ENCODE measurements around the gene MRPS11. TPM values are rescaled to one million over a fixed set of nuclear protein-coding genes. Genes with fewer than 3 reads are reported as not detected.

Gene MRPS11
- total RNA-seq, 2 donors from 2014 or later, result 35.7 to 36.4 TPM

- WGBS, result 85% methylated on average over 1 of the region's 1 CpG
- Histone ChIP-seq H3K4me1 (replicated peaks) (no peaks in the 10 kb centered on the region), H3K9me3 (no peaks in the 10 kb centered on the region), H3K27me3 (replicated peaks; ENCODE audit: insufficient read depth) (no peaks in the 10 kb centered on the region), H3K4me3 (no peak overlapping the region), H3K36me3 (no peaks in the 10 kb centered on the region), H3K27ac (no peak overlapping the region)
- TF ChIP-seq POLR2AphosphoS5 (IDR thresholded peaks at IDR 0.05) (no peak), POLR2A (IDR thresholded peaks at IDR 0.05) (no peak), CTCF (IDR thresholded peaks at IDR 0.05) (no peak)
- no peak for DNase-seq (ENCODE audit: low spot score)
- intact Hi-C loops (cut with DNase I), result loop anchor here (5.0 kb wide), 1 partner anchor 50 kb away; no protein-coding TSS in a partner anchor
Measured at GRCh38 chr15:88482263-88482662, 14.8 kb downstream of the MRPS11 start.

- TF ChIP-seq POLR2A (IDR thresholded peaks at IDR 0.05) (no peak), POLR2AphosphoS5 (IDR thresholded peaks at IDR 0.05) (no peak), CTCF (IDR thresholded peaks at IDR 0.05) (no peak)
- DNase-seq (ENCODE audit: low spot score), result no peak
- Histone ChIP-seq H3K4me3 (no peak overlapping the region), H3K36me3 (no peaks in the 10 kb centered on the region), H3K27ac (no peak overlapping the region), H3K4me1 (replicated peaks) (no peaks in the 10 kb centered on the region), H3K27me3 (replicated peaks; ENCODE audit: insufficient read depth) (no peaks in the 10 kb centered on the region), H3K9me3 (no peaks in the 10 kb centered on the region)
- 24% methylated on average over 10 of the region's 10 CpGs for WGBS
- intact Hi-C loops (cut with DNase I), result loop anchor here (5.0 kb wide), 1 partner anchor 47 kb away; no protein-coding TSS in a partner anchor
Measured at GRCh38 chr15:88484682-88485331, 17.3 kb downstream of the MRPS11 start.

- H3K27ac ChIP-seq, result no peak overlapping the region
- intact Hi-C loops (cut with DNase I), result no loop called here
- no peaks in the 10 kb centered on the region for H3K4me1 ChIP-seq (replicated peaks)
- no peaks in the 10 kb centered on the region for H3K27me3 ChIP-seq (replicated peaks; ENCODE audit: insufficient read depth)
- H3K36me3 ChIP-seq, result no peaks in the 10 kb centered on the region
- 88% methylated on average over 2 of the region's 2 CpGs for WGBS
- H3K4me3 ChIP-seq, result no peak overlapping the region
- DNase-seq (ENCODE audit: low spot score), result no peak
- TF ChIP-seq POLR2A (IDR thresholded peaks at IDR 0.05) (no peak), CTCF (IDR thresholded peaks at IDR 0.05) (no peak), POLR2AphosphoS5 (IDR thresholded peaks at IDR 0.05) (no peak)
- H3K9me3 ChIP-seq, result no peaks in the 10 kb centered on the region
Measured at GRCh38 chr15:88487178-88487795, 19.8 kb downstream of the MRPS11 start.

- H3K27ac ChIP-seq, result no peak overlapping the region
- H3K9me3 ChIP-seq, result no peaks in the 10 kb centered on the region
- no peak for DNase-seq (ENCODE audit: low spot score)
- H3K4me3 ChIP-seq, result no peak overlapping the region
- no peaks in the 10 kb centered on the region for H3K4me1 ChIP-seq (replicated peaks)
- 45% methylated on average over 11 of the region's 11 CpGs for WGBS
- H3K36me3 ChIP-seq, result no peaks in the 10 kb centered on the region
- no peaks in the 10 kb centered on the region for H3K27me3 ChIP-seq (replicated peaks; ENCODE audit: insufficient read depth)
- intact Hi-C loops (cut with DNase I), result no loop called here
- no peak for TF ChIP-seq POLR2A (IDR thresholded peaks at IDR 0.05)
- no peak for TF ChIP-seq POLR2AphosphoS5 (IDR thresholded peaks at IDR 0.05)
- no peak for TF ChIP-seq CTCF (IDR thresholded peaks at IDR 0.05)
Measured at GRCh38 chr15:88487796-88488523, 20.5 kb downstream of the MRPS11 start.

All from prostate gland (tissue), 2 donors.